ENCODE measurements around the gene LPP. TPM values are rescaled to one million over a fixed set of nuclear protein-coding genes. Genes with fewer than 3 reads are reported as not detected.

The LPP gene
- total RNA-seq, 1 donor from 2014 or later = 1,791 TPM

GRCh38 chr3:188243124-188243795 lies 89.3 kb downstream of the LPP start:
- Histone ChIP-seq H3K4me3 (peak overlapping the region in 1 of 2 donors; percentile 28), H3K36me3 (peaks cover 9 to 15% of the 10 kb centered on the region in 2 donors), H3K27ac (peak overlapping the region; percentile 53 to 58), H3K27me3 (no peaks in the 10 kb centered on the region), H3K9me3 (no peaks in the 10 kb centered on the region), H3K4me1 (peaks cover 12 to 68% of the 10 kb centered on the region in 2 donors)
- DNase-seq (ENCODE audit: low spot score in 2 of 2) = no peak
- intact Hi-C loops (cut with DNase I) = no loop called here
- TF ChIP-seq CTCF (IDR thresholded peaks at IDR 0.05) = no peak

DNA sequence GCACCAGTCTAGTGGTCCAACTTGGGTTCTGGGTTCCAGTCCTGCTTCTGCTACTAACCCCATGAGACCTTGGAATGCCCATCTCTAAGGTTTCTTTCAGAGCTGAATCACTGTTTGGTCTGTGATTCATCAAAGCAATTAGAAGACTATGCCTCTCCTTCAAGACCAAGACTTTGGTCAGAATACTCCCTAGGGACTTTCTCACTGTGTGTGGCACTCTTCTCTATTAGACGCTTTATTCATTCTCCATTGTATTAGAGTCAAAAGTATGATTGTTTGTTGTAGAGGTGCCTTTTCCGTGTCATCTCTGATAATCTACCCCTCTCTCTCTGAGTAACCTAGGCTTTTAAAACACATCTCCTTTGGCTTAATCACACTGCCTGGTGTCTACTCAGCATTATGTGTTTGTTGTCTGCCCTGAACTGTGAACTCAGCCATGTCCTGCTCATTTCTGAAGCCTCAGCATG lies 90.5 kb downstream of the LPP start:
- H3K4me1 ChIP-seq = peaks cover 12 to 61% of the 10 kb centered on the region in 2 donors
- intact Hi-C loops (cut with DNase I) = no loop called here
- H3K27ac ChIP-seq = peak overlapping the region; percentile 53 to 58
- H3K27me3 ChIP-seq = no peaks in the 10 kb centered on the region
- no peak for TF ChIP-seq CTCF (IDR thresholded peaks at IDR 0.05)
- H3K36me3 ChIP-seq = peaks cover 6 to 9% of the 10 kb centered on the region in 2 donors
- H3K4me3 ChIP-seq = no peak overlapping the region
- no peak for DNase-seq (ENCODE audit: low spot score in 2 of 2)
- no peaks in the 10 kb centered on the region for H3K9me3 ChIP-seq

DNA sequence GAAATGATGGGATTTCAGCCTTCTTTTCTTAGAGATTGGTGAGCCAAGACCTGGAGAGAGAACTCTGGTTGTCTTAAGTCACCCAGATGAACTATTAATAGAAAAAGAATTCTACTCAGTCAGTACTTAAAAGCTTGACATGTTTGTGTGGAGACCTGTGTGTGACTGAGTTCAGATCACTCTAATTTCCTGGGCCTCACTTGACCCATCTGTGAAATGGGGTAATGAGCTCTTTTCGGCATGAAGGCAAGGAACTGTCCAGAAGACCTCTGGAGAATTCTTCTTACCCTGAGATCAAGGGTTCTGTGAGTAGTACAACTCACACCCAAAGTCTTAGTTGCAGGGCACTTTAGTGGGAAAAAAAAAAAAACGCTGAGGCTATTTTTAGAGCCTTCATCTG lies 92.9 kb downstream of the LPP start:
- Histone ChIP-seq H3K9me3 (no peaks in the 10 kb centered on the region), H3K27ac (peak overlapping the region; percentile 6 to 58), H3K27me3 (no peaks in the 10 kb centered on the region), H3K36me3 (no peaks in the 10 kb centered on the region), H3K4me1 (peaks cover 7 to 48% of the 10 kb centered on the region in 2 donors), H3K4me3 (no peak overlapping the region)
- intact Hi-C loops (cut with DNase I) = no loop called here
- DNase-seq (ENCODE audit: low spot score in 2 of 2) = no peak
- no peak for TF ChIP-seq CTCF (IDR thresholded peaks at IDR 0.05)

GRCh38 chr3:188248036-188248561 lies 94.1 kb downstream of the LPP start:
- TF ChIP-seq CTCF (IDR thresholded peaks at IDR 0.05) = no peak
- no peaks in the 10 kb centered on the region for H3K36me3 ChIP-seq
- H3K27me3 ChIP-seq = no peaks in the 10 kb centered on the region
- H3K27ac ChIP-seq = peak overlapping the region in 1 of 2 donors; percentile 34
- peaks cover 4 to 38% of the 10 kb centered on the region in 2 donors for H3K4me1 ChIP-seq
- no peak for DNase-seq (ENCODE audit: low spot score in 2 of 2)
- no peak overlapping the region for H3K4me3 ChIP-seq
- intact Hi-C loops (cut with DNase I) = no loop called here
- H3K9me3 ChIP-seq = peaks cover 0 to 3% of the 10 kb centered on the region in 2 donors

GRCh38 chr3:188253123-188253793 lies 99.3 kb downstream of the LPP start:
- no peaks in the 10 kb centered on the region for H3K27me3 ChIP-seq
- H3K36me3 ChIP-seq = peaks cover 4 to 12% of the 10 kb centered on the region in 2 donors
- intact Hi-C loops (cut with DNase I) = no loop called here
- H3K9me3 ChIP-seq = peaks cover 0 to 3% of the 10 kb centered on the region in 2 donors
- peak overlapping the region in 1 of 2 donors; percentile 33 for H3K27ac ChIP-seq
- peaks cover 10 to 47% of the 10 kb centered on the region in 2 donors for H3K4me1 ChIP-seq
- DNase-seq (ENCODE audit: low spot score in 2 of 2) = no peak
- no peak for TF ChIP-seq CTCF (IDR thresholded peaks at IDR 0.05)
- no peak overlapping the region for H3K4me3 ChIP-seq
